GM19238 (cell line): Measurements from ENCODE around the gene BMAL2.
A peak's percentile ranks its signal among the peaks of the same experiment; 100 is the strongest.

ENCODE experiments used
- DNase-seq: peaks from one replicate; pipeline ENCODE4 v3.0.0; 2011; ENCODE audit warnings: low spot score; ENCODE audit not compliant: insufficient read length

Gene BMAL2

GRCh38 chr12:27319848-27320247 is 12.8 kb upstream of the BMAL2 start:
- DNase-seq, result no peak

DNA sequence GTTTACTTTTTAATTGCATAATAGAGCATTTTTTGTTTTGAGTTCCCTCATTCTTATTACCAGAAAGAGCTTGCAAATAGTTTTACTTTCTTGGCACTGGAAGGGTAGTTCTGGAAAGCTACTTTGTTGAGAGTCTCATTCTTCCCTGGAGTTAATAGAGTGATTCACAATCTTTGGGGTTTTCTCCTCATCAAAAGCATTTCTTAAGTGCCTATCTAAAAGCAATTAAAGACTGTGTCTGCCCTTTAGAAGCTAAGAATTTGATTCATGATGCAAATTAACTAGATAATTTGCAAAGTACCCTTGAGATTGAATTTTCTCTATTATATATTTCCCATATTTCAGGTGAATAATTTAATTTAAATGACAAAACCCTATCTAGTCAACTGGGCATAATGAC is 8.1 kb upstream of the BMAL2 start:
- no peak for DNase-seq

DNA sequence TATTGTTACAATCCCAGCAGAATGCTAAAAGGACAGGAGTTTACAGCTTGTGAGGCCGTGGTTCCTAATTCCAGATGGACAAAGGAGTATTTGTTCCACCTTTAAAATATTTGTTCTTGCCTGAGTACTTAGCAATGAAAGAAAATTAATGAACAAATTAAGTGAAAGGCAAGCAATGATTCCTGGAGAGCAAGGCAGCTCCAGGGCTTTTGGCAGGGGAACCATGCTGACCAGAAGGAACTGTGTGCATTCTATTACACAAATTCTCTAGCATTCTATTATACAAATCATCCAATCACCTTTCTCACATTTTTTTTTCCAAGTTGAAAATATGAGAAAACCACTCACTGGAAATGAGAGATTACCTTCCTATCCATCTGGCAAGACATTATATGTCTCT is 1.8 kb upstream of the BMAL2 start:
- DNase-seq, result no peak

GRCh38 chr12:27331291-27331926 is 1.2 kb upstream of the BMAL2 start:
- peak; percentile 31 for DNase-seq

GRCh38 chr12:27331927-27332324 is 710 bp upstream of the BMAL2 start:
- no peak for DNase-seq

DNA sequence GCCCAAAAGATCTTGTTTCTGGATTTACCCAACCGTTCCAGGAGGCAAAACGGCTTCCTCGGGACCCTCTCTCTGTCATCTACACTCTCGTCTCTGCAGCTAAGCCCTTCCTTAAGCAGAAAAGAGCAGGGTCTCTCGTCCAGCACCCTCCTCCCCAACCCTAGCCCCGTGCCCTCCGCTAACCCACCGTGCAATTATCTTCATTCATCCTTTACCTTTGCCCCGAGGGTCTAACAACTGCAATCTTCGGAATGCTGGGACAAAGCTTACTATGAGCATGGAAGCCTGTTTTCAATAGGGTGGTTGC is 276 bp upstream of the BMAL2 start:
- DNase-seq, result no peak

DNA sequence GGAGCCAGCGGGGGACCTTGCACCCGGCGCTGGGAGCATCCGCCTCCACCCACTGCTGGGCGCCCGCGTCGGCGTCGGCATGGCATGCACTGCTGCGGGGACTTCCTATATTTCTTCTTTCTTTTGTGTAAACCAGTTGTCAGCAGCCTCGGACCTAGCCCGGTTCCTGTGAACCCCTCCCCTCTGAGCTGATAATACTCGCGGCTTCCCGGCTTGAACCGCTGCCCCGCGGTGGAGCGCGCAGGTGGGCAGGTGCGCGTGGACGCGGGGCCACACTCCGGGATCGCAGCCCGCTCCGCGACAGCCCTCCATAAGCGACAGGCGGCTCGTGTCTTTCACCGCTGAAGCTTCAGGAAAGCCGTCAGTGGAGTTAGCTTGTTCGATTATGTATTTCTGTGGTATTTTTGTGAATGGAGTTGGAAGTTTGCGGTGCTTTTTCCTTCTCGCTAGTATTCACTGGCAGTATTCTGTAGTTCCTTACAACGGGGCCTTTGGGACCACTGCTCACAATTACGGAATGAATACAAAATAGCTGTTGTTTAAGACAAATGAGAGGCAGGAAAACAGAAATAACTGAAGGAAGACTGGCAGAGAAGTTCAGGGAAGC is 870 bp downstream of the BMAL2 start:
- DNase-seq, result peak; percentile 30

- DNase-seq, result no peak
These were observed 1.5 kb downstream of the BMAL2 start for GRCh38 chr12:27334042-27334720.

DNA sequence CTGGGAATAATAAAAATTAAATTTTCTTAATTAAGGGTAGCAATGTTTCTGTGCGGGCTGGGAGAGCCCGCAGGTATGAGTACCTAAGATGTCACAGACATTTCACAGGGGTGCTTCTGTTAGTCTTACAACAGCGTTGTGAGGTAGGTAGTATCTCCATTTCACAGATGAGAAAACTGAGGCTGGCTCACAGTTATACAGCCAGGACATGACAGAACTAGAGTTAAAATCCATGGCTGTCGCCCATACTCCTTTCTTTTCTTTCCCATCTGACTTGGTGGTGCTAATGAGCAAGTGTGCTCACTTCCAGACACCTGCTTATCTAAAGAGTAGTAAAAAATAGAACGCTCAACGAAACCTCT is 2.1 kb downstream of the BMAL2 start:
- DNase-seq, result no peak

DNA sequence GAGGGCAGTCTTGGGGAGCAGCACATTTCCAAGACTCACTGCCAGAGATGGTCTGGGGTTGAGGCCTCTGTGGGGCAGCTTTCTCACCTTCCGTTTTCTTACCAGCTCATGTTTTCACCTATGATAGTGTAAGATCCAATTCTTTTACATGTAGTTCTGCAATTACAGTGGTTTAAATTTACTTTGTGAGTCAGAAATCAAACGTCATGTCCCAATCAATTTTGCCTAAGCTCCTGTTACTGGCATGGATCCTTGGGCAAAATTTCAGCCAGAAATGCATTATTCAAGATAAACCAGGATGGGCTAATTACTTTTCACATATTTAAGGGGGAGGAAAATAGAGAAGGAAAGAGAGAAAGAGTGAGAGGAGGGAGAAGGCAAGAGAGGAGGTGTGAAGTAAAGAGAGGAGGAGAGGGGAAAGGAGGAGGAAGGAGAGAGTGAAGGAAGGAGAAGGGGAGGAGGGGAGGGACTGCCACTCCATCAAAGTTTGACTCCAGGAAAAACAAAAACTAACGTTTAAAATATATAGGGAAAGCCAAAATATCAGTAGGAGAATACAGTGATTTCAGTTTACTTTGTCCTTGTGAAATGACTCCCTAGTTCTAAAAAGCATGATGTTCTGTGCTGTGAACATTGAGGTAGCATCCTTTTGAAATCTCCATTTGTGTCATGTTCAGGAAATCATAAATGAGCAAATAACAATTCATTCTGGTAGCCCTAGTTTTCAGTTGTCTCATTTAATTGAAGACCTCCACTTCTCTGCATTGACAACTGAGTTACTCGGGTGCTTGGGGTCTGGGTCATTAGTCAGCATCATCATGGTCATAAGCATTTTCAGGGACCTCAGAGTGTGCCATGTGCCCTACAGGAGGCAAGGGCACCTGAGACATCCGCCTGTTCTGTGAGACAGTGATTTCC is 3.0 kb downstream of the BMAL2 start:
- no peak for DNase-seq

DNA sequence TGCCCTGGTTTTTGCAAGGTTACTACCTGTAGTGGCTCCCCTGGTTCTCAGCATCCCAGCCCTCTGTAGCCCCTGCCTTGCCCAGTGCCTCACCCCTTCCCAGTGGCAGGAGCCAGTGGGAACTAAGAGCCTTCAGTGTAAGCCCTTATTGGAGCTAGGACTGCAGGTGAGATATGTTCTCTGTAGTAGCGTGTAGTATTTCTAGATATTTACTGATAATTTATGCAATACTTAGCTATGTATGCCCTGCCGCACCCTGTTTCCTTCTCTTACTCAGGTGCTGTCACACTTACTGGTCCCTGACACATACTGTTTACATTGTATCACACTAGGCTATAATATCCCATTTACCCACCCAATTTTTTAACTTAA is 3.6 kb downstream of the BMAL2 start:
- DNase-seq, result no peak

GRCh38 chr12:27337376-27337775 is 4.7 kb downstream of the BMAL2 start:
- no peak for DNase-seq

- DNase-seq, result no peak
These were observed 5.8 kb downstream of the BMAL2 start for GRCh38 chr12:27338473-27338872.

DNA sequence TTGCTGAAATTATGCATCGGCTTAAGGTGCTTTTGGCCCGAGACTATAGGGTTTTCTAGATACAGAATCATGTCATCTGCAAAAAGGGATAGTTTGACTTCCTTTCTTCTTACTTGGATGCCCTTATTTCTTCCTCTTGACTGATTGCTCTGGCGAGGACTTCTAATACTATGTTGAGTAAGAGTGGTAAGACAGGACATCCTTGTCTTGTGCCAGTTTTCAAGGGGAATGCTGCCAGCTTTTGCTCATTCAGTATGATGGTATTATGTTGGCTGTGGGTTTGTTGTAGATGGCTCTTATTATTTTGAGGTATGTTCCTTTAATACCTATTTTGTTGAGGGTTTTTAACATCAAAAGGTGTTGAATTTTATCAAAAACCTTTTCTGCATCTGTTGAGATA is 8.3 kb downstream of the BMAL2 start:
- DNase-seq, result no peak

DNA sequence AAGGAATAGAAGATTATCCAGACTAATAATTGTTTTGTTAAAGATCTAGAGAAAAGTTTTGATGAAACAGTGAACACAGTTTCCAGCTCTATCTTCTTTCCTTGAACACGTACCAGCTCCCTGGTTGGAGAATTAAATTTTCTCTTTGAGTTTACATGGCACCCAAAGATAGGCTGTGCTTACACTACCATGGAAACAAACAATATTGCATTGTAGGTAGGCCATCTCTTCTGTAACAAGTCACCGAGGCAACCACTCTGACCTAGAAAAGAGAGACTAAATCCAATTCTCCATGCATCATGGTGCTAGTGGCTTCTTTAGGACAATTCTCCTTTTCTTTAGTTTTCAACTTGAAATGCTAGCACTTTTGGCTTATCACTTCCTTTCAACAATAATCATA is 9.9 kb downstream of the BMAL2 start:
- no peak for DNase-seq

GRCh38 chr12:27343255-27344000 is 10.8 kb downstream of the BMAL2 start:
- no peak for DNase-seq

- DNase-seq, result no peak
These were observed 11.6 kb downstream of the BMAL2 start for GRCh38 chr12:27344246-27344645.

- no peak for DNase-seq
These were observed 12.1 kb downstream of the BMAL2 start for GRCh38 chr12:27344760-27345159.

- DNase-seq, result no peak
These were observed 12.7 kb downstream of the BMAL2 start for GRCh38 chr12:27345376-27345775.

DNA sequence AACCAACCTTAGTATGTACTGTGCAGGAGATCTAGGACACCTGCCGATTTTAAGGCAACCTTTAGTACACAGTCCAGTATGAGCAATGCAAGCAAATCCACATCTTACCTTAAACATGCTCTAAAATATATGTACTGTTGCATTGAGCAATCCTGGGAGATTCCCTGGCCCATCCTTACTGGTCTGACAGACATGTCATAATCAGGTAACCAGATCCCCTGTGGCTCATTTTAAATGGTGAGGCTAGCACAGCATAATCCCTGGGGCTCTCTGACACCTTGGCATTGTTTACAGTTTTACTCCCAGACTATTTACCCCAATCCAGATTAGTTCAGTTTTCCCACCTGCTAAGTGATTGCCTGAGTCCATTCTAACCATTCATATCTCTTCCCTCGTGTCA is 15.1 kb downstream of the BMAL2 start:
- no peak for DNase-seq

DNA sequence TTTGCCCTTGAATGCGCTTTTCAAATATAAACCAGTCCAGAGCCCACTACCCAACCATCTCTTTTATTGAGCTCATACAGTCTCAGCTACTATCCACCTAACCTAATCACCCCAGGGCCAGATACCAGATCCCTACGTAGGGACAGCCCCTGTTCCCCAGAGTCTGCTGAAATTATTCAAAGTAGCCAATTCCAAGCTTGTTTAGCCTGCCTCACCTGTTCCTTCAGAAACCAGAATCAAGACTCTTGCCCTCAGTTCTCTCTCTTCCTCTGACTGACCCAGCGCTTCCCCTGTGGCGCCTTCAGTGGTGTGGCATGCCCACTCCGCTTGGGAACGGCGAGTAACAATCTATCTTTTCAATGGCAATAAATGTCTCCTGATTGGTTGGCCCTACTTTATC is 18.8 kb downstream of the BMAL2 start:
- no peak for DNase-seq

DNA sequence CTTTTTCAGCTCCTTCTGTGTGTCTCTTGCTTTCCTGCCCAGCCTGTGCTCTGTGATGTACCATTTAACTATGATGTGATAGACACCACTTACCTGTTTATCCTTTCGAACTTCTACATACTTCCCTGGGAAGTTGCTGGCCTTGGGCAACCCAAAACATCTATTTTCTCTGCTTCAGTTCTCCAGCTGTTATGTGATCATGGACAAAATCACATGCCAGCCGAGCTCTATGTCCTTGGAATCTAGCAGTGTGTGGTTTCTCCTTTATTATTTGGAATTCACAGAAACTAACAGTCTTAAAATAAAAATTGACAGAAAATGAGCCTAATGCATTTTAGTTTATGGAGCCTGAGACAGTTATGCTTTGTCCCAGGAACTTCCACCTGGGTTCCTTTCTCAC is 22.9 kb downstream of the BMAL2 start:
- no peak for DNase-seq
